ENCODE results near the gene GLUL.

The GLUL gene

DNA sequence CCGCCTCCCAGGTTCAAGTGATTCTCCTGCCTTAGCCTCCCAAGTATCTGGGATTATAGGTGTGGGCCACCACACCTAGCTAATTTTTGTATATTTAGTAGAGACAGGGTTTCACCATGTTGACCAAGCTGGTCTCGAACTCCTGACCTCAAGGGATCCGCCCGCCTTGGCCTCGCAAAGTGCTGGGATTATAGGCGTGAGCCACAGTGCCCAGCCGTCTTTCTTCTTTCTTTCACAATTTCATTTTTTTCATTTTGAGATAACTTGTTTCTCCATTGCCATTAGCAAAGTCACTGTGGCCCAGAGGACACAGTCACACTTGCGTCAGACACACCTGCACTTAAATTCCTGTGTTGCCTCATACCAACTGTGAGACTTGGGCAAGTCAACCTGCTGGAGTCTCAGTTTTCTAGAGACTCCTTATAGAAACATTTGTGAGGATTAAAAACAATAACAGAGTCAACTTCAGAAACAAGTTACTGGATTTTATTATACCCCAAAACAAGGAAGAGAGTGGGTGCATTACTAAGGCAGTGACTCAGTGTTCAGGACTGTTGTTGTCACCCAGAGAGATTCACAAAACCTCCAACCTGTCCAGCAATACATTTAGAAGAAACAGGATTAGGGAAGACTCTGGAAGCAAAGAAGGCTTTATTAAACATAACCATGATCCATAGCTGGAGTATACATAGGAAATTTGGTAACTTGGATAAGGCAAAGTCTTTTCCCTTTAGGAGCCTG is 6.2 kb upstream of the GLUL start:
- TF ChIP-seq, protein P1, sequence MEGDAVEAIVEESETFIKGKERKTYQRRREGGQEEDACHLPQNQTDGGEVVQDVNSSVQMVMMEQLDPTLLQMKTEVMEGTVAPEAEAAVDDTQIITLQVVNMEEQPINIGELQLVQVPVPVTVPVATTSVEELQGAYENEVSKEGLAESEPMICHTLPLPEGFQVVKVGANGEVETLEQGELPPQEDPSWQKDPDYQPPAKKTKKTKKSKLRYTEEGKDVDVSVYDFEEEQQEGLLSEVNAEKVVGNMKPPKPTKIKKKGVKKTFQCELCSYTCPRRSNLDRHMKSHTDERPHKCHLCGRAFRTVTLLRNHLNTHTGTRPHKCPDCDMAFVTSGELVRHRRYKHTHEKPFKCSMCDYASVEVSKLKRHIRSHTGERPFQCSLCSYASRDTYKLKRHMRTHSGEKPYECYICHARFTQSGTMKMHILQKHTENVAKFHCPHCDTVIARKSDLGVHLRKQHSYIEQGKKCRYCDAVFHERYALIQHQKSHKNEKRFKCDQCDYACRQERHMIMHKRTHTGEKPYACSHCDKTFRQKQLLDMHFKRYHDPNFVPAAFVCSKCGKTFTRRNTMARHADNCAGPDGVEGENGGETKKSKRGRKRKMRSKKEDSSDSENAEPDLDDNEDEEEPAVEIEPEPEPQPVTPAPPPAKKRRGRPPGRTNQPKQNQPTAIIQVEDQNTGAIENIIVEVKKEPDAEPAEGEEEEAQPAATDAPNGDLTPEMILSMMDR (IDR thresholded peaks at IDR 0.05; ENCODE audit: insufficient read depth, low read depth, low read length, missing control alignments): no peak

DNA sequence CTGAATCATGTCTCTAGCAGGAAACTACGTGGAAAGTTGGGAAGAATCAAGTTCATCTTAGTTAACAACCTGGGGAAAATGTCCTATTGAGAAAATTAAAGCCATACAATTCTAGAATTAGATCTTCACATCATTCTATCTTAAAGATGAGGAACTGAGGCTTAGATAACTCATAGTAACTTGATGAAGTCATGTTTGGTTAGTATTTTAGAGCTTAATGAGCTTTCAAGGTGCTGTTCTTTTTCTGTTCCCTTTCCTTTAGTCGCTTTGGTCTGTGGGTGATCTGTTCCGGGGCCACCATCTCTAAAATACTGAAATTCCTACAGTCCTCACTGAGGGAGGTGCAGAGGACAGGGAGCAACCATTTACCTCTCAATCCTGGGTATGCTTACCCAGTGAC is 4.3 kb upstream of the GLUL start:
- H3K4me3 ChIP-seq (ENCODE audit: low read length): no peak overlapping the region
- TF ChIP-seq, protein P1 (IDR thresholded peaks at IDR 0.05; ENCODE audit: insufficient read depth, low read depth, low read length, missing control alignments): no peak
- DNase-seq (ENCODE audit: low read depth): no peak

More for the DNA sequence above, 6.2 kb upstream of the GLUL start:
- DNase-seq (ENCODE audit: low read depth): peak; percentile 87
- H3K4me3 ChIP-seq (ENCODE audit: low read length): no peak overlapping the region

DNA sequence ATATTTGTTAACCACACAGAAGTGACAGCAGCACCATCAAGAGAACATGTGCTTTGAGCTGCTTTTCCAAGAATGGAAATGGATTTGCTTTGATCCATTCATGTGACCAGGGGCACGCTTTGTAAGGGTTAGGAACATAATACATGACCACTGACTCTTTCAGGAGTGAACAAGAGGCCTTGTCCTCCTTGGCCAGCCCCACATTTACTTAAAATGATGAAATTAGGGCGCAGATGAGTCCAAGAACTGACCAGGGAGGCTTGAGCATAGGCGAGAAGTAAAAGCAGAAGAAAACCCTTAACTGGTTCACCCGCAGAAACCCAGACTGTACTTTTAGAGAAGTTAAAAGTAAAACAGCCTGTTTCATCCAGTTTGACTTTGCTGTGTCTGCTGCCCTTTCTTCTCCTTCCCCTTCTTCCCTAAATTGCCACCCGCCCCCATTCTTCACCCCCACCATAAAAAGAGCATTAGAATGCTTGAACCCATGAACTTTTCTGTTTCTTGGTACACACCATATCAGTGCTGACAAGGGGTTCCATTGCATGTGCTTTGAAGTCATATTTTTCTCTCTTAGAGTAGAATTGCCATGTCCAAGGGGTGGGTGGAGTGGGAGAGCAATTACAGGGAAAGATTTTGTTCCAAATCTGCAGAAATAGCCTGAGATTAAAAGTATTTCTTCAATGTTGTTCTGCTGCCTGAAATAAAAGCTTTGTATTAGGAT is 2.6 kb upstream of the GLUL start:
- TF ChIP-seq, protein P1 (IDR thresholded peaks at IDR 0.05; ENCODE audit: insufficient read depth, low read depth, low read length, missing control alignments): no peak
- no peak for DNase-seq (ENCODE audit: low read depth)
- H3K4me3 ChIP-seq (ENCODE audit: low read length): no peak overlapping the region

DNA sequence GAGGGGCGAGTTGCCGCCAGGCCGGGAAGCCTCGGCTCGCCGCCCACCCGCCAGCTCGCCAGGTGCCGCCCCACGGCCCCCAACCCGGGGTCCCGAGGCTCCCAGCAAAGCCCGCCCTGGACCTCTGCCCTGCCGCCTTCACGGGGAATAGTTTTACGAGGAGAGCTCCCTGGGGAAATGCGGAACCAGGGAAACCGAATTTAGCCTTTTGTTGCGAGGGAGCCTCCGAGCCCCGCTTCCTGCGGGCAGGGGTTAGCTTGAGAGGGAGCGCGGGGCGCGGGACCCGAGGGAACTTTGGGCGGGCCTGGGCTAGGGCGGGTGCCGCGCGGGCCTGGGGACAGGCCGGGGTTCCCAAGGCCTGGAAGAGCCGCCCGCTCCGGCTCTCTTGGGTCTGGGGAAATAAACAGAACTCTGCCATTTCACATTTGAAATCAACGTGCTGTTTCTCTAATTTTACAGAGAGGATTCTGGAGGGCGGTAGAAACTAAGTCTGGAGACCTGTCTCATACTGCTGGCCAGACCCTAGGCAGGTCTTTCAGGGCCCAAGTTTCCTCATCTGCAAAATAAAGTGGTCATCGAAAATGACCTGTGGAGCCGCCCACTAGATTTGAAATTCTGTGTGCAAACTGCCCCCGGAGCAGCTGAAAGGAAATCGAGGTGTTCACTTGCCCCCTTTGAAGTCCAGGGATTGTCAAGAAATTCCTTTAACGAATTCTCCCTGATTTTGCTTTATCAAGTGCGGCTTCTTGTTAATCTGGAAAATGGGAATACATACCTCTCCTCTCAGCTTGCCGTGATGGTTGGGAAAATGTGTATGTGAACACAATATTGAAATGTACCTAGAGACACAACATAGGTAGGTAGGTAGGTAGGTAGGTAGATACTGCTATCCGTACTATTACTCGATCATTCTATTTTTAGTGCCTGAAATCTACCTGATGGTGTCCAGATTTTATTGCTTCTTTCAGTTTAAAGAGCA is 749 bp upstream of the GLUL start:
- no peak for DNase-seq (ENCODE audit: low read depth)
- TF ChIP-seq, protein P1 (IDR thresholded peaks at IDR 0.05; ENCODE audit: insufficient read depth, low read depth, low read length, missing control alignments): no peak

DNA sequence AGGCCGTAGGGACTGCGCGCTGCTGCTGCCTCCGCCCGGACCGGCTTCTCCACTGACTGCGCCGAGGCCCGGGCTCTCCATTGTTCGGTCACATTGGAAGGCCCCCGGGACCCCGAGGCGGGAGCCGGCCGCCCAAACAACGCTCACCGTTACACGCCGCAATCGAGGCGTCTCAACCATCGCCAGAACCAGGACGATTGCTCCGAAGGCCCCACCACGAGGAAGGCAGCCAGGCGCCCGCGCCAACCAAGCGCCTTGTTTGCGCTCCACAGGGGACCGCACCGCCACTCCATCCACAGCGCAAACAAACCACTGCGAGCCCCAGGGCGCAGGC is 595 bp downstream of the GLUL start:
- DNase-seq (ENCODE audit: low read depth): no peak
- TF ChIP-seq, protein P1 (IDR thresholded peaks at IDR 0.05; ENCODE audit: insufficient read depth, low read depth, low read length, missing control alignments): no peak
- peak overlapping the region; percentile 99 for H3K4me3 ChIP-seq (ENCODE audit: low read length)

More for the DNA sequence above, 749 bp upstream of the GLUL start:
- peak overlapping the region; percentile 99 for H3K4me3 ChIP-seq (ENCODE audit: low read length)

DNA sequence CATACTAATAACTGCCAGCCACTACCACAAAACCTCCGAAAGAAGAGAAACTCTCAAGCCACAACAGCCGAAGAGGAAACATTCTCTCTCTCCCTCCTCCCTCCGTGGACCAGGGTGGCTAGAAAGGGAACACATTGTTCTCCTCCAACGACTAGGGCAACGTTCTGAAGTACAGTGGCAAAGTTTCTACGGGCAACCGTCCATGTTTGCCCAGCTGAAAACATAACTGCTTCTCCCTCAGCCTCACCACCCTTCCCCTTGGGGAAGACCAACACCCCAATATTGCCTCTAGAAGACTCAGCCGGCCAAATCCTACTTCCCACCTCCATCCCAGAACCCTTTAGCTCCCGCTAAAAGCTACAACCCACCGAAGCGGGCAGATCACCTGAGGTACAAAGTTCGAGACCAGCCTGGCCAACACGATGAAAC is 2.0 kb downstream of the GLUL start:
- DNase-seq (ENCODE audit: low read depth): no peak
- TF ChIP-seq, protein P1 (IDR thresholded peaks at IDR 0.05; ENCODE audit: insufficient read depth, low read depth, low read length, missing control alignments): no peak
- H3K4me3 ChIP-seq (ENCODE audit: low read length): peak overlapping the region; percentile 99

Measured in epithelial cell of esophagus (primary cell).